HG03095 (cell line): Measurements from ENCODE around the gene ATAD2B.

Experiments
- ATAC-seq: cut with Tn5 transposase; IDR thresholded peaks from one replicate; pipeline ENCODE4 v1.9.1; 2021; ENCODE audit warnings: moderate library complexity; ENCODE audit not compliant: unreplicated experiment

The ATAD2B gene

GRCh38 chr2:23915327-23915726 is 11.6 kb downstream of the ATAD2B start:
- no peak for ATAC-seq

DNA sequence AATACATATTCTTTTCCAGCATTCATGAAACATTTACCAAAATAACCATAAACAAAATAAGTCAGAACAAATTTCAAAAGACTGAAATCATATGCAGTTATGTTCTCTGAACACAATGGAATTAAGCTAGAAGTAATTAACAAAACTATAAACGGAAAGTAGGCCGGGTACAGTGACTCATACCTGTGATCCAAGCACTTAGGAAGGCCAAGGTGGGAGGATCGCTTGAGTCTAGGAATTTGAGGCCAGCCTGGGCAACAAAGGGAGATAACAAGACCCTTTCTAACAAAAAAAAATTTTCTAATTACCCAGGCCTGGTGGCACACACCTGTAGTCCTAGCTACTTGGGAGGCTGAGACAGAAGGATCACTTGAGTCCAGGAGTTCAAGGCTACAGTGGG is 14.9 kb downstream of the ATAD2B start:
- ATAC-seq, result no peak

DNA sequence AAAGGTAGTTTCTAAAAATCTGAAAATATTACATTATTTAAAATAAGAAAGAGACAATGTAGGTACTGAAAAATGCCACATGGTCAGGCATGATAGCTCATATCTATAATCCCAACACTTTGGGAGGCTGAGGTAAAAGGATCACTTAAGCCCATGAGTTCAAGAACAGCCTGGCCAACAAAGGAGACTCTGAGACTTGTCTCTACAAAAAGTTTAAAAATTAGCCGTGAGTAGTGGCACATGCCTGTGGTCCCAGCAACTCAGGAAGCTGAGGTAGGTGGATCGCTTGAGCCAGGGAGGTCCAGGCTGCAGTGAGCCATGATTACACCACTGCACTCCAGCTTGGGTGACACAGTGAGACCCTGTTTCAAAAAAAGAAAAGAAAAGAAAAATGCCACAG is 21.8 kb downstream of the ATAD2B start:
- ATAC-seq, result no peak

DNA sequence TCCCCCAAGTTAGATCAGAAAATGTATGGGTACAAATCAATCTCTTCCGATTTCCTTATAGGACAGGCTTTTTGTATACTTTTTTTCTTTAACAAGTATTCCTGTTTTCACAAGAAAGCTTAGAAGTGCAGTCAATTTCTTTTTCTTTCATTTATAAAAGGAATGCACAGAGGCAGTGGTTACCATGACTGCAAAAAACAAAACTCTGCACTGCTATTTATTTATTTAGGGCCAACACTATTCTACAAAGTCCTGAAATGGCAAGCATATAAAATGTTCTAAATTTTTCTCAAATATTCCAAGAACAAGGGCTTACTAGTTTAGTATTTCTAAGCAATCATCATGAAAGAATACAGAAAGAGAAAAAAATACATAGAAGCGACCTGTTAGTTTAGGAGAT is 22.2 kb downstream of the ATAD2B start:
- no peak for ATAC-seq

- no peak for ATAC-seq
Measured at GRCh38 chr2:23904215-23904614, 22.7 kb downstream of the ATAD2B start.

GRCh38 chr2:23903034-23903433 is 23.9 kb downstream of the ATAD2B start:
- ATAC-seq, result no peak

DNA sequence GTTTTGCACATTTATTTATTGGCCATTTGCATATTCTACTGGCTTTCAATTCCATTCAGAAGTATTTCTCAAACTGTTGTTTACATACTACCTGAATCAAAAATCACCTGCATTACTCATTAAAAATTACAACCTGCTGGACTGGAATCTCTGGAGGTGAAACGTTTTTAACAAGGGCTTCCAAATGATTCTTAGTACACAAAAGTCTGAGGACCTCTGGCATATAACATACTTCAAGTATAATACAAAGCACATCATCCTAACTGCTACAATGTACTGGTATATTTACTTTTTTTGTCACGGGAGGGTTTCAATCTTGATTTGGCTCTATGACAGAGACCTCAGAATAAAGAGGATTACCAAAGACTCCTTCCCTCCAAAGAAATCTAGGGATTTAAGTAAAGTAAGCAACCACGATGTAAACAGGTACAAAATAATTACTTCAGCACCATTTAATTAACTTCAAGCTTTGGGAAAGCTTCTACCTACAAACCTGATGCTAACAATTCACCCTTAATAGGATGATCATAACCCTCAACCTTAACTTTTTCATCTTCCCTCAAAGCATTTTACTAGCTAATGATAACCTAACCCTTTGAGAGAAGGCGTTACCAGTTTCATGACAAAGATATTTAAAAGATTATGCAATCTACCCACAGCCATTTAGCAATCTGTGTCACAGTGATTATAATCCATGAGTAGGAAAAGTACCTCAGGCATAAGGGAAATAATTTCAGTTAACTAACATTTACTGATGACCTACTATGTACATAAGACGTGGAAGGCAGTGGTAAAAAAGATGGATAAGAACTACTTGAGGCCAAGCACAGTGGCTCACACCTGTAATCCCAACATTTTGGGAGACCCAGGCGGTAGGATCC is 24.7 kb downstream of the ATAD2B start:
- ATAC-seq, result no peak

DNA sequence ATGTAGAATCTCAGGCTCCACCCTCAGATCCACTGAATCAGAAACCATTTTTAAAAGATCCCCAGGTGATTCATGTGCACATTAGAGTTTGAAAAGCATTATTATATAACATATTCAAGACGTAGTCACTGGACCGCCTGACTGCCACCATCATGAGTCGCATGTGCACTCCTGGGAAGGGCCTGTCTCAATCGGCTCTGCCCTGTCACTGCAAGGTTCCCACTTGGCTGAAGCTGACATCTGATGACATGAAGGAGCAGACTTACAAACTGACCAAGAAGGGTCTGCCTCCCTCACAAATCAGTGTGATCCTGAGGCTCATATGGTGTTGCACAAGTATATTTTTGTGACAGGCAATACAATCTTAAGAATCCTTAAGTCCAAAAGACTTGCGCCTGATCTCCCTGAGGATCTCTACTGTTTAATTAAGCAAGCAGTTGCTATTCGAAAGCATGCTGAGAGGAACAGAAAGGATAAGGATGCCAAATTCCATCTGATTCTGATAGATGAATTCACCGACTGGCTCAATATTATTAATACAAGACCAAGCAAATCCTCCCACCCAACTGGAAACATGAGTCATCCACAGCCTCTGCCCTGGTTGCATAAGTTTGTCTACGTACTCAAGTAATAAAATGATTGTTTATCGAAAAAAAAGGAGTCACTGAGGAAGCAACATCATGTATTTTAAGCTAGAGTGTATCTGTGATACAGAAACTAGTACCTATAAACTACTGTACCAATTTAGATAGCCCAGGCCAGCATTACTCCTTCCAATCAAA is 26.2 kb downstream of the ATAD2B start:
- ATAC-seq, result no peak

- ATAC-seq, result no peak
Measured at GRCh38 chr2:23900133-23900532, 26.8 kb downstream of the ATAD2B start.

DNA sequence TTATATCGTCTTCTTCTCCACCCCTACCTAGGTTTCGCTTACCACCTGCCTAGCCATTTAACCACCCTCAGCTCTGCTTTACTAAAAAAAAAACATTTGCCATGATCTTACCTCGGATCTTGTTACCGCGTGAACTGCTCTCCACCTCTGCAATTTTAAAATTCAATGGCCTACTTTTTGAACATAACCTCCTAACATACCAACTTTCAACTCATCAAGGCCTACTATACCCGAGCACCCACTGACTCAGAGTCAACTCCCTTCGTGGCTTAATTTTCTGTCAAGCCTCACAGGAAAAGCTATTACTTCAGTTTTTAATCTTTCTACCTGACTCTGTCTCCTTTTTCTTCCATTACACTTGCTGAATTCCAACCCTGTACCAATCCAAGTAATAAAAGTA is 55.7 kb downstream of the ATAD2B start:
- no peak for ATAC-seq

- ATAC-seq, result no peak
Measured at GRCh38 chr2:23867449-23867848, 59.5 kb downstream of the ATAD2B start.

- ATAC-seq, result no peak
Measured at GRCh38 chr2:23862716-23863426, 64.1 kb downstream of the ATAD2B start.

- ATAC-seq, result no peak
Measured at GRCh38 chr2:23861952-23862351, 65.0 kb downstream of the ATAD2B start.

DNA sequence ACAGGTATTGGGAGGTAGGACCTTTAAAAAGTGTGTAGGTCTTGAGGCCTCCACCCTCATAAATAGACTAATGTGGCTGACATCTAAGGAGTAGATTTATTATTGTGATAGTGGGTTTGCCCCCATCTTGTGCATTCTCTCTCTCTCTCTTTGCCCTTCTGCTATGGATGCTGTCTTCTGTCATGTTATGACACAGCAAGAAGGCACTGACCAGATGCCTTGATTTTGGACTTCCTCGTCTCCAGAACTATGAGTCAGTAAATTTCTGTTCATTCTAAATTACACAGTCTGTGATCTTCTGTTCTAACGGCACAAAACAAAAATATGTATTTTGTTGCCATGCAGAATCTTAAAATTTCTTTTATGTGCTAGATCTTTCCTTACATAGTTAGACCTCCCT is 66.9 kb downstream of the ATAD2B start:
- ATAC-seq, result no peak

DNA sequence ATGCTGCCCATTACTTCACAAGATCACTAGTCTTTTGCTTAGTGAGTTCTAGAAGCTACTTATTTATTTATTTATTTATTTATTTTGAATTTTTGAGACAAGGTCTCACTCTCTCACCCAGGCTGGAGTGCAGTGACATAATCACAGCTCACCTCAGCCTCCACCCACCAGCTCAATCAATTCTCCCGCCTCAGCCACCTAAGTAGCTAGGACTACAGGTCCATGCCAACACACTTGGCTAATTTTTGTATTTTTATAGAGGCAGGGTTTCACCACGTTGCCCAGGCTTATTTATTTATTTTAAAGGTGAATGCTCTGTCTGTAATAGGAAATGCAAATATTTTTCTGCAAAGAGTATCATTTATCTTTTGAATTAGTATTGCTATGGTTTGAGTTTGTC is 67.7 kb downstream of the ATAD2B start:
- ATAC-seq, result no peak

- peak; percentile 79 for ATAC-seq
Measured at GRCh38 chr2:23850564-23851256, 76.2 kb downstream of the ATAD2B start.

GRCh38 chr2:23844905-23845304 is 82.0 kb downstream of the ATAD2B start:
- ATAC-seq, result no peak

GRCh38 chr2:23843051-23843976 is 83.6 kb downstream of the ATAD2B start:
- ATAC-seq, result no peak

- no peak for ATAC-seq
Measured at GRCh38 chr2:23839919-23840578, 86.9 kb downstream of the ATAD2B start.
